ENCODE data around the gene RBBP8NL. TPM values are rescaled to one million over a fixed set of nuclear protein-coding genes. Genes with fewer than 3 reads are reported as not detected.

The RBBP8NL gene
- total and polyA plus RNA-seq, 9 of the 15 experiments (the other 6 are each of a cell fraction or from before 2014, with no cell fraction given) = not detected

- TF ChIP-seq ZBTB7A (IDR thresholded peaks at IDR 0.05; ENCODE audit: borderline replicate concordance, control insufficient read depth, low read depth, low read length) (peak; percentile 26; the same call in 1 of the 2 replicates), NR2C1 (IDR thresholded peaks at IDR 0.05) (no peak), NR2C1 (tag; IDR thresholded peaks at IDR 0.05) (no peak), SUPT5H (IDR thresholded peaks at IDR 0.05) (no peak)
- Histone ChIP-seq H3K27ac (ENCODE audit: extremely low read depth, low read depth, low read length) (no peak overlapping the region), H3K9me3 (replicated peaks; ENCODE audit: control insufficient read depth, insufficient read depth, low read depth, low read length) (no peaks in the 10 kb centered on the region), H3K27me3 (ENCODE audit: control insufficient read depth in 2 of 2, insufficient read depth in 2 of 2, low read length in 2 of 2) (peaks cover 0 to 42% of the 10 kb centered on the region in 2 experiments; a peak in 3 of 5 replicates), H3K4me3 (no peak overlapping the region), H3K9me1 (ENCODE audit: control insufficient read depth, insufficient read depth, low read length) (no peaks in the 10 kb centered on the region), H4K20me1 (replicated peaks; ENCODE audit: control insufficient read depth, insufficient read depth, low read length) (0 out of 2 replicates have a peak, but pooled peaks cover 6% of the 10 kb centered on the region), H3K9ac (ENCODE audit: insufficient read depth in 1 of 2, low read depth in 2 of 2, low read length in 2 of 2) (no peak overlapping the region), H3K36me3 (ENCODE audit: control insufficient read depth, insufficient read depth, low read length) (no peaks in the 10 kb centered on the region), H2AFZ (ENCODE audit: low read depth, low read length) (no peak overlapping the region), H3K4me2 (ENCODE audit: insufficient read depth, low read length) (no peak overlapping the region), H3K4me1 (replicated peaks in 1 of 2; ENCODE audit: control insufficient read depth in 2 of 2, insufficient read depth in 2 of 2, low read length in 2 of 2) (peaks cover 8 to 77% of the 10 kb centered on the region in 2 experiments; a peak in 4 of 5 replicates), H3K79me2 (ENCODE audit: control insufficient read depth, insufficient read depth, low read length) (no peaks in the 10 kb centered on the region)
- BruUV-seq (replicated peaks) = no TSS peak
- intact Hi-C loops (cut with micrococcal nuclease) = no loop called here
- ATAC-seq = peak; percentile 42
- DNase-seq (ENCODE audit: extremely low read depth in 1 of 4, low spot score in 3 of 4) = peak in 2 of 4 experiments; percentile 60 to 69
- CTCF ChIA-PET (ENCODE audit: low intra/inter-chr PET ratio) = no interaction called here
- POLR2A ChIA-PET = interaction anchor here (0.7 kb wide), 1 partner anchor 16 kb away, joined by 3 read pairs; no protein-coding TSS in a partner anchor
- 0% methylated on average over 10 of the region's 10 CpGs for WGBS (ENCODE audit: insufficient coverage, low coverage, missing lambda C conversion rate)
- in situ Hi-C loops (cut with MboI) = no loop called here
- FAIRE-seq = no peak
These were observed 4.0 kb downstream of the RBBP8NL start for GRCh38 chr20:62423326-62423706.

GRCh38 chr20:62422636-62423325, 4.6 kb downstream of the RBBP8NL start:
- peaks cover 0 to 43% of the 10 kb centered on the region in 2 experiments; a peak in 3 of 5 replicates for H3K27me3 ChIP-seq (ENCODE audit: control insufficient read depth in 2 of 2, insufficient read depth in 2 of 2, low read length in 2 of 2)
- intact Hi-C loops (cut with micrococcal nuclease) (no loop called here), in situ Hi-C loops (cut with MboI) (no loop called here)
- no TSS peak for BruUV-seq (replicated peaks)
- H3K79me2 ChIP-seq (ENCODE audit: control insufficient read depth, insufficient read depth, low read length) = no peaks in the 10 kb centered on the region
- no peak for ATAC-seq
- H2AFZ ChIP-seq (ENCODE audit: low read depth, low read length) = no peak overlapping the region
- 0 out of 2 replicates have a peak, but pooled peaks cover 6% of the 10 kb centered on the region for H4K20me1 ChIP-seq (replicated peaks; ENCODE audit: control insufficient read depth, insufficient read depth, low read length)
- H3K27ac ChIP-seq (ENCODE audit: extremely low read depth, low read depth, low read length) = no peak overlapping the region
- 11% methylated on average over 15 of the region's 20 CpGs for WGBS (ENCODE audit: insufficient coverage, low coverage, missing lambda C conversion rate)
- no peak for DNase-seq (ENCODE audit: extremely low read depth in 1 of 4, low spot score in 3 of 4)
- H3K9me3 ChIP-seq (replicated peaks; ENCODE audit: control insufficient read depth, insufficient read depth, low read depth, low read length) = no peaks in the 10 kb centered on the region
- no peak for FAIRE-seq
- H3K36me3 ChIP-seq (ENCODE audit: control insufficient read depth, insufficient read depth, low read length) = no peaks in the 10 kb centered on the region
- no peak overlapping the region for H3K4me2 ChIP-seq (ENCODE audit: insufficient read depth, low read length)
- peaks cover 8 to 77% of the 10 kb centered on the region in 2 experiments; a peak in 4 of 5 replicates for H3K4me1 ChIP-seq (replicated peaks in 1 of 2; ENCODE audit: control insufficient read depth in 2 of 2, insufficient read depth in 2 of 2, low read length in 2 of 2)
- H3K9ac ChIP-seq (ENCODE audit: insufficient read depth in 1 of 2, low read depth in 2 of 2, low read length in 2 of 2) = no peak overlapping the region
- H3K4me3 ChIP-seq = no peak overlapping the region
- no peaks in the 10 kb centered on the region for H3K9me1 ChIP-seq (ENCODE audit: control insufficient read depth, insufficient read depth, low read length)
- ChIA-PET CTCF (ENCODE audit: low intra/inter-chr PET ratio) (no interaction called here), POLR2A (interaction anchor here (0.7 kb wide), 1 partner anchor 15 kb away, joined by 3 read pairs; no protein-coding TSS in a partner anchor)
- no peak for TF ChIP-seq ZNF165 (CRISPR knock-in tag; IDR thresholded peaks at IDR 0.05; ENCODE audit: borderline replicate concordance)
- TF ChIP-seq MAX (CRISPR knock-in tag; IDR thresholded peaks at IDR 0.05) = 0 out of 2 replicates have a peak, but pooled peaks have one; percentile 20
- TF ChIP-seq CBFA2T2 (conservative IDR thresholded peaks at IDR 0.05) = no peak
- peak; percentile 51 for TF ChIP-seq RAD51 (IDR thresholded peaks at IDR 0.05; ENCODE audit: borderline replicate concordance, low read depth)
- peak; percentile 60 for TF ChIP-seq USF2 (CRISPR knock-in tag; IDR thresholded peaks at IDR 0.05)
- peak; percentile 28; the same call in 1 of the 2 replicates for TF ChIP-seq TFE3 (CRISPR knock-in tag; IDR thresholded peaks at IDR 0.05)
- TF ChIP-seq USF1 (CRISPR knock-in tag; IDR thresholded peaks at IDR 0.05) = peak; percentile 56
- no peak for TF ChIP-seq SMARCE1 (IDR thresholded peaks at IDR 0.05)

Measured in K562 (cell line).